GM04503 (cell line): Measurements from ENCODE around the gene SKI.

Experiments used
- DNase-seq: peaks from one replicate; pipeline ENCODE4 v3.0.0-alpha.2; 2012; ENCODE audit warnings: low read depth

The SKI gene

GRCh38 chr1:2229911-2230731, 2.0 kb downstream of the SKI start:
- DNase-seq: no peak

GRCh38 chr1:2230781-2231531, 2.8 kb downstream of the SKI start:
- DNase-seq: no peak

DNA sequence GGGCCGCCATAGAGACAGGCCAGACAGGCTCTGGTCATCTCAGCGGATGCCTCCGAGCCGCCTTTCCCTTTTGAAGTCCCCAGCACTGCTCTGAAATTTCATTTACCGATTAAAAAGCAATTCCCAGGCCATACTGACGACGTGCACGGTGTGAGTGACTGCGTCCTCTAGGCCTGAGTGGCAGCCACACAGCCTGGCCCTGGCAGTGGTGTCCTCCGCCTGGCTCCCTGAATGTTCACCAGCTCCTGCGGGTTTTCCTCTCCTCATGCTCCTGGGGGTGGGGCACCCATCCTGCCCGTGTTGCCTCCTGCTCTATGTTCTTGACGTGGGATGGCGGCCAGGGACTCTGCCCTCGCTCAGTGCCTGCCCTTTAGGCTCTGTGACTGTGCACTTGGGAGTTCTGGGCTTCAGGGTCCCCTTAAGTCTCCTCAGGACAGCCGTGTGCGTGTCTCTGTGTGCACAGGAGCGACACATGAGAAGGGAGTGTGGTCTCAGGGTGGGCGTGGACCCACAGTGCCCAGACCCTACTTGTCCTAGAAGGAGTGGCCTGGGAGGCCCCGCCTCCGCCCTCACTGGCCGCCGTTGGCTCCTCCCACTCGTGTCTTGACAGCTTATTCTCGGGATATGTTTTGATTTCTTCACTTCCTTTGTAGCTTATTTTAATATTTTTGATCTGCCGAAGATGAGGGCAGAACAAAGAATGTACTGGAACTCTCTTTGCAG, 3.6 kb downstream of the SKI start:
- peak; percentile 50 for DNase-seq

DNA sequence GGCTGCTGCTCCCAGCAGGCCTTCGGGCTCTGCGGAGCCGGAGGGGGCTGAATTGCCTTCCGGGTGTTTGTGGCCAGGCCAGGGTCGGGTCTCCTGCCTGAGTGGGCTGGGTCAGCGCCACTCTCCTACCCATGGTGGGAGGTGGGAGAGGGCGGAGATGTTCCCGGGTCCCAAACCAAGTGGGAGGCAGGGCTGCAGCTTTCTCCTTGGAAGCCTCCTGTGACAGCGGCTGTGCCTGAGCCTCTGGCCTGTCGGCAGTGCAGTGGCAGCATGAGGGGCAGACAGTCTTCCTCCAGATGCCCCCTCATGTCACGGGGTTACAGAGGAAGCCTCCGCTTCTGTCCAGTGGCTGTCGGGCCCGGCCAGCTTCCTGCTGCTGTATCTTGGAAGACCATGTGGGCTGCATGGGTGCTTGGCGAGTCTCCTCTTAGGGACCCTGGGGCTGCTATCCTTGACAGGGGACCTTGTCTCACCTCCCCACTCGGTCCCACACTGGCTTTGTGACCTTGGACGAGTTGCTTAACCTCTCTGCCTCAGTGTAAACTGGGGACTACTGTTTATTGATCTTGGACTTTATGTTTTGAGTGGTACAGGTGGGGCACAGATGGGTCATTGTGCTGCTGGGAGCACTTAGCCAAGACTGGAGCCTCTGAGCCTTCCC, 4.3 kb downstream of the SKI start:
- DNase-seq: no peak

- DNase-seq: no peak
Measured at GRCh38 chr1:2232916-2233438, 4.9 kb downstream of the SKI start.

- DNase-seq: no peak
Measured at GRCh38 chr1:2233468-2233867, 5.3 kb downstream of the SKI start.

GRCh38 chr1:2233997-2234761, 6.1 kb downstream of the SKI start:
- DNase-seq: peak; percentile 89

DNA sequence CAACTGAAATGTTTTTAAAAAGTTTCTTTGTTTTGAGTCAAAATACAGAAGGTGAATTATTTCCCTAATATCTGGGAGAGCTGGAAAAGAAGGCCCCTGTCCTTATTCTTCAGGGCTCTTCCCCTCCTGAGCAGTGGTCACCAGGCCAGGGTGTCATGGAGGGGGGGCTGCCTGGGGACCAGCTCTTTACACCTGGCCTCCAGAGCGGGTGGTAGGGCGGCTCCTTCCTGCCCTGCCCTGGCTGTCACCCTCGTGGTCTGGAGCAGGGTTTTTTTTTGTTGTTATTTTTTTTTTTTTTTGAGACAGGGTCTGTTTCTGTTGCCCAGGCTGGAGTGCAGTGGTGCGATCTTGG, 6.6 kb downstream of the SKI start:
- no peak for DNase-seq

GRCh38 chr1:2235300-2235998, 7.3 kb downstream of the SKI start:
- no peak for DNase-seq

DNA sequence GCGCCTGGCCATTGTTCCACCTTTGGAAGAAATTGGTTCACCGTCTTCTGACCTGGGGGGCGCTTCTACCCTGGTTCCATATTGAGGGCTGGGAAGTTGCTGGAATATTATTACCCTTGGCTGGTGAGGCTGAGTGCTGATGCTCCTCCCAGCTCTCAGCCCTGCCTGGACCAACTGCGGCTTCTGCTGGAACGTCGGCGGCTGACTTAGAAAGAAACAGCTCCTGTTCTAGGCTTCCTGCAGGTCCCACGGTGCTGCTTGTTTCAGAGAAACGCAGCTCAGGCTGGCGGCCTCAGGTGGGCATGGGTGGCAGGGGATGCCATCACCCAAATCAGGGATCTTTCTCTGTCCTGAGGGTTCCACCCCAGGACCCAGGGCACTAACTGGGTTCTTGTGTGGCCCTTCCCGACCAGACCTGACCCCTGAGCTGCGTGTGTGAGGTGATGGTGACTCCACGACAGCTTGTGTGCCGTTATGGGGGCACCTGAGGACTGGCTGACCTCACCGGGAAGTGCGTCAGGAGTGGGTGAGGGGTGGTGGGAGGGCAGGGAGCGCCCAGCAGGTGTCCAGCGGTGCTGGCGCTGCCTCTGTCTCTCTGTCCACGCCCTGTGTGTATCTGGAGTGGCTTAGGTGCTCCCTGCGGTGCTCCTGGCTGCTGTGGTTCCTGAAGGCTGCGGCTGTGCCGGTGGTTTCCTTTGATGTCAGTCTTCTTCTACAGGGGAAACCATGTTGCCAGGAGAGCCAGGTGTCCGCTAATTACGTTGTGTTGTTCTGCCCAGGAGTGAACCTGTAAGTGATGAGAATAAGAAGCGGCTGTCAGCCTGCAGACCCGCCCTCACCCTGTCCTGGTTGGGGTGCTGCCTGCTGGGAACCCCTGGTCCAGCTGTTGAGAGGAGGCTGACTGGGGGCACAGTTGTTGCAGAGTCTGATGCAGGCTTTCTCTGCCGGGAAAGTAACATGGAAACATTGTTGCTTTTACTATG, 8.9 kb downstream of the SKI start:
- no peak for DNase-seq

DNA sequence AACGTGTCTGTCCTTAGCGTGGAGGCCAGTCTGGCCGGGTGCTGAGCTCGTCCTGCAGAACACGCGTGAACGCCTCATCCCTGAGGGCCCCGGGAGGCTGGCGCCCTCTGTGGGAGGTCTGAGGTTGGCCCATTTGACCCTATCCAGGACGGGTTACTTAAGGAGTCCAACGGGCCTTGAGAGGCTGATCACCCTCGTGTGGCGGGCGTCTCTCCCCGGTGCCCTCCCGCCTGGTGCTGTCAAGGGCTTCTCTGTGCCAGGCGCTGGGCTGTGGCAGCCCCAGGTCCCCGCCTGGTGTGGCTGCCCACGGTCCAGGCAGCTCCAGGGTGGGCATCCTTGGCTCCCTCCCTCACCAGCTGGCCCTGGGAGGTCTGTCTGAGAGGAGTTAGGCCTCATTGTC, 9.7 kb downstream of the SKI start:
- DNase-seq: no peak

GRCh38 chr1:2238361-2239012, 10.4 kb downstream of the SKI start:
- no peak for DNase-seq

DNA sequence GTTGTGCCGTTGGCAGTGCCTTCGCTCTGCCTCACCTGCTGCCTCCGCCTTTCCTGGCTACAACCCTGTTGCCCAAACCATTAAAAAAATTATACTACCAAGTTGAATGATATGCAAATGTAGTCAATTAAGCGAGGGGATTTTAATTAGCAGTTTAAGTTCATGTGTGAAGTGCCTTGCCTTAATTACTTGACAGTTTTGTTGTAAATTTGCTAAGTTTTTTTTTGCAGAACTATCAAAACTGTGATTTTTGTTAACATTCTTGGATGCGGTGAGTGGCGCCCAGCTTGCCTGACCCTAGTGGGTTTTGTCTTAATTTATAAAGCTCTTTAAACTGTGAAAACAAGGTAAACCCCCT, 10.9 kb downstream of the SKI start:
- DNase-seq: no peak

DNA sequence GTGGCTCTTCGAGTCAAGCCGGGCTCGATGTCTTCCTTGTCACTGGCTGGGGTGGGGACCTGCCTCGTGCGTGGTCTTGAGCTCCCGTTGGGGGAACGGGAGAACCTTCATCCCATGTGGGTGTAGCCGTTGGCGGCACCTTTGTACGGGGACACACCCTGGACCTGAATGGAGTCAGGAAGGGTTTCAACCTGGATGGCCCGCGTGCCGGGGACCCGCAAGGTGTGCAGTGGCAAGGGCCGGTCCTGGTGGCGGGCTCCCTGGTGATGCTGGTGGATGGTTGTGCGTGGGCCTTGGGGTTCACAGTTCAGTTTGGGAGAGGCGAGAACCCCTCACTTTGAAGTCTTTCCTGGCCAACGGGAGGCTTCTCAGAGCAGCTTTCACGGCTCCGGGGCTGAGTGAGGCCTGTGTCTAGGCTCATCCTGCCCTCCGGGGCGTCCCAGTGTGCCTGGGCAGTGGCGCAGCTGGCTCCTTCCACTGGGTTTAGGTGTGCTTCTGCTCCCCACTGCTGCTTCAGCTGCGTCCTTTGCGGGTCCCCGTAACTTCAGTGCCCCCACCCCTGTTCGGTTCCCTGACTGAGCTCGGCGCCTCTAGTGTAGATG, 11.4 kb downstream of the SKI start:
- no peak for DNase-seq

DNA sequence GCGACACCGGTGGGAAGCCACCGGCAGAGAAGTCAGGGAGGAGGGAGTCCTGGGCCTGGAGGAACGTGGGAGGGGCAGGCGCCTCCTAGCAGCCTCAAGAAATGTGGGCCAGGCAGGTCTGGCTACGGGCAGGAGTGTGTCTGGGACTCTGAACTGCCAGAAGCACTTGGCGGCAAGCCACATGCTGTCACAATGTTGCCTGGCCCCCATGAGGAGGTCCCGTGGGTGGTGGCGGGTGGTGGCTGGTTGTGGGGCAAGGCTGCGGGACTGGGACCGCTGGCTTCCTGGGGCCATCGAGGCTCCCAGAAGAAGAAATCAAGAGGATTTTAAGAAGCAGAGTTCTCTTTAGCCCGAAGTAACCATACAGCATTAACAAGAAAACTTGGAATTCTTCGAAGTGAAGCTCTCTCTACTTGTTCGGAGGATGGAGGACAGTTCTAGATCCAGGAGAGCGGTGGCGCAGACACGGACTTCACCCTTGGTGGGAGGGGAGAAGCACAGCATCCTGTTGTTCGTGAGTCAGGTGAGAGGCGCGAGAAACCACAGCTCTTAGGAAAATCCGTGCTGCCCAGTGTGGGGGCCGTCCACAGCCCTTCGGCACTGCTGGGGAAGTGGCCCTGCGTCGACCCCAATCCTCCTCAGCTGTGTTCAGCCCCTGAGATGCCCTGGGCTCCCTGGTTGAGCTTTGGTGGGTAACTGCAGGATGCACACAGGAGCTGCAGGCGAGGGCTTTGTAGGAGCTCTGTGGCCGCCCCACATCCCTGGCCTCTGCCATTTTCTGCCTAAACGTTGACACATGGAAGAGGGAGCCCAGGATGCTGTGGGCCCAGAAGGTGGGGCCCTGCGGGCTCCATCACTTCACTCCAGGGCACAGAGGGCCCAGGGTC, 12.4 kb downstream of the SKI start:
- DNase-seq: no peak

GRCh38 chr1:2241820-2242219, 13.7 kb downstream of the SKI start:
- DNase-seq: no peak
